ENCODE results near the gene IFNAR1.
"Not testable (repeated sequence)": the region's sequence is repeated elsewhere in the genome, so short reads cannot be mapped to it uniquely, and the experiment has no call there.

Gene IFNAR1

DNA sequence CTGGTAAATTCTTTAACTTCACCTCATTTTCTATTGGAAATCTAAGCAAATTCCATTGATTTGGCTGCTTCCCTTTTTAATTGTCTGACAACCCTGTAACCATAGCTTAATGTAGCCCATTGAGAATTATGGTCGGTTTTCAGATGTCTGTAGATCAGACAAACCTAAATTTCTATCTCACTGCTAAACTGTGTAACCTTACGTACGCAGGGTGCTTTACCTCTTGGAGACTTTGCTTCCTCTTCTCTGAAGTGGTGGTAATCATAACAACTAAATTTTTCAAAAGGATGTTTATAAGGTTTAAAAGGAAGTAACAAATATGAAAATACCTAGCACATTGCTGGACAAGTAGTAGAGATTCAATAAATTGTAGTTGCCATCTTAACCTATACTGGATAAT lies 25.9 kb downstream of the IFNAR1 start:
- no peak for DNase-seq

DNA sequence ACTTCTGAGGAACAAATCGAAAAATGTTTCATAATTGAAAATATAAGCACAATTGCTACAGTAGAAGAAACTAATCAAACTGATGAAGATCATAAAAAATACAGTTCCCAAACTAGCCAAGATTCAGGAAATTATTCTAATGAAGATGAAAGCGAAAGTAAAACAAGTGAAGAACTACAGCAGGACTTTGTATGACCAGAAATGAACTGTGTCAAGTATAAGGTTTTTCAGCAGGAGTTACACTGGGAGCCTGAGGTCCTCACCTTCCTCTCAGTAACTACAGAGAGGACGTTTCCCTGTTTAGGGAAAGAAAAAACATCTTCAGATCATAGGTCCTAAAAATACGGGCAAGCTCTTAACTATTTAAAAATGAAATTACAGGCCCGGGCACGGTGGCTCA lies 30.6 kb downstream of the IFNAR1 start:
- no peak for DNase-seq

- DNase-seq, result no peak
Measured at GRCh38 chr21:33355996-33356395, 31.2 kb downstream of the IFNAR1 start.

- no peak for DNase-seq
Measured at GRCh38 chr21:33357177-33357576, 32.4 kb downstream of the IFNAR1 start.

GRCh38 chr21:33359446-33359845 lies 34.7 kb downstream of the IFNAR1 start:
- DNase-seq, result no peak

DNA sequence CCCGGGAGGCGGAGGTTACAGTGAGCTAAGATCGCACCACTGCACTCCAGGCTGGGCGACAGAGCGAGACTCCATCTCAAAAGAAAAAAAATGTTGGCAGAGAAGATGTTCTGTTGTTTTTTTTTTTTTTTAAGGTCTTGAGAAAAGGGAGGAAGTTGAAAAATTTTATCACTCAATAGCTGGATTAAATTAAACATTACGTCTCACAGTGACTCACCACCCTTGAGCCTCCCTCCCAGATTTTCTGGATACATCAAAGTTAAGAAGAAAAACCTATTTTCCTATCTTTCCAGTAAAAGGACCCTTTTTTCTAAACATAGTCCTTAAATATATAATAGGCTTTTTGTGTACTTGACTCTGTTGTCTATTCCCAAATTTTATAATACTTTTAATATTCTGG lies 35.5 kb downstream of the IFNAR1 start:
- DNase-seq, result no peak

GRCh38 chr21:33360881-33361602 lies 36.3 kb downstream of the IFNAR1 start:
- DNase-seq, result peak; percentile 71

DNA sequence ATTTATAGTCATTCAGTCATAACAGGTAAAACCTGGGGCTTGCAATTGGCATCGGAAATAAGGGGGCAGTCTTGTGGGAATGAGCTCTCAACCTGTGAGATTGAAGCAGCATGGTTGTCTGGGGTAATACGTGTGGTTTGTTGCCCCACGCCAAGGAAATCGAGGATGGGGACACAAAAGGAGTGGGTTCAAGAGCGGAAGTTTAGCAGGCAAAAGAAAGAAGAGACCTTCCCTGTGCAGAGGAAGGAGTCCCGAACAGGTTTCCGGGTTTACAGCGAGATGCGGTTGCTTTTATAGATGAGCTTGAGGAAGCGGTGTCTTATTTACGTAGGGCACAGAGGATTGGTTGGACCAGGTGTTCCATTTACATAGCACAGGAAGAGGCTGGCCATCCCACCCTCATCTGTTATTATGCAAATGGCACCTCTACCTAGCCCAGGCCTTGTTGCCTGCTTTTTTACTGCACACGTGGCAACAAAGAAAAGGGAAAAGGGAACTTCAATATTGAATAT lies 37.3 kb downstream of the IFNAR1 start:
- DNase-seq, result no peak

- DNase-seq, result not testable (repeated sequence)
Measured at GRCh38 chr21:33363911-33364609, 39.3 kb downstream of the IFNAR1 start.

GRCh38 chr21:33364830-33365229 lies 40.1 kb downstream of the IFNAR1 start:
- DNase-seq, result no peak

GRCh38 chr21:33367309-33367973 lies 42.7 kb downstream of the IFNAR1 start:
- DNase-seq, result no peak

DNA sequence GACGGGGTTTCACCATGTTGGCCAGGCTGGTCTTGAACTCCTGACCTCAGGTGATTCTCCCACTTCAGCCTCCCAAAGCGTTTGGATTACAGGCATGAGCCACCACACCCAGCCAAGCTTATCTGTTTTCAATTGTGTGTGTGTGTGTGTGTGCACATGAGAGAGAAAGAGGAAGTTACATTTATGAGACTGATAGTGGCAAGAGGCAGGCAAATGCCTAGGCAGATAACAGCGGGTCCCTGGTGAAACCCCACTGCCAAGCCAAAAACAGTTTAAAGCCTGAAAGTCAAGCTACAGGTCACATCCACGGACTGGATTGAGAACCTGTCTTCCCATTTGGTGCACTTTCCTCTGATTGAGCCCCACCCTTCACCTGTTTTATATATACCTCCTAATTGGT lies 43.4 kb downstream of the IFNAR1 start:
- DNase-seq, result no peak

DNA sequence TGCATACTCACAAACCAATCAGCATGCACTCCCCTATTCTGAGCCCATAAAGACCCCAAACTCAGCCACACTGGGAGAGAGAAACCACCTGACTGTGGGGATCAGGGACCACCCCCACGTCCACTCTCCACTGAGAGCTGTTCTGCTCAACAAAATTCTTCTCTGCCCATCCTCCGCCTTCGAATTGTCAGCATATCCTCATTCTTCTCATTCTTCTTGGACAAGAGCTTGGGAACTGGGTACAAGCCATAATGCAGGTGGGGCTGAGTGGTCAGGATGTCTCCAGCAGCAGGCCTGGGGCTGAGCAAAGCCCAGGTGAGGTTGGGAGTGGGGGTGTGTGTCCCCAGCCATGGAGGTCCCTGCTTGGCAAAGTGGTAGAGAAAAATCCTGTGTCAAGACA lies 43.8 kb downstream of the IFNAR1 start:
- DNase-seq, result no peak

GRCh38 chr21:33369586-33369985 lies 44.8 kb downstream of the IFNAR1 start:
- DNase-seq, result no peak

- DNase-seq, result no peak
Measured at GRCh38 chr21:33370305-33370704, 45.5 kb downstream of the IFNAR1 start.

- no peak for DNase-seq
Measured at GRCh38 chr21:33371366-33371765, 46.6 kb downstream of the IFNAR1 start.

- DNase-seq, result no peak
Measured at GRCh38 chr21:33372582-33372981, 47.8 kb downstream of the IFNAR1 start.

- DNase-seq, result no peak
Measured at GRCh38 chr21:33373451-33373850, 48.7 kb downstream of the IFNAR1 start.

DNA sequence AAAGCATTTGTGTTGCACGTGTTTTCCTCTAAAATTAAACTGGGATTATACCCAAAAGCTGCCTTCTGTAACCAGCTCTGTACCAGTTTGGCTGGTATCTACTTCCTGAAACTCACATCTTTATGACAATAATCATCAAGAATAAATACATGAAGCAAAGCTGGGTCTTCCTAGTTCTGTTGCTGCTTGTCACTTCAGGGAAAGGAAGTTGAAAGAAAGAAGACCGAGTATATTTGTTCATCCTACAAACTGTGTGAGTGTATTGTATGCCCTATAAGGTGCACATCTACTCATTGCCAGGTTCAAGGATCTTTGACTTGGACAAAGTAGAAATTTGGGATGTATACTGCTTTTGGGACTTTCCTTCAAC lies 49.3 kb downstream of the IFNAR1 start:
- DNase-seq, result no peak

- peak; percentile 13 for DNase-seq
Measured at GRCh38 chr21:33374450-33375096, 49.8 kb downstream of the IFNAR1 start.

DNA sequence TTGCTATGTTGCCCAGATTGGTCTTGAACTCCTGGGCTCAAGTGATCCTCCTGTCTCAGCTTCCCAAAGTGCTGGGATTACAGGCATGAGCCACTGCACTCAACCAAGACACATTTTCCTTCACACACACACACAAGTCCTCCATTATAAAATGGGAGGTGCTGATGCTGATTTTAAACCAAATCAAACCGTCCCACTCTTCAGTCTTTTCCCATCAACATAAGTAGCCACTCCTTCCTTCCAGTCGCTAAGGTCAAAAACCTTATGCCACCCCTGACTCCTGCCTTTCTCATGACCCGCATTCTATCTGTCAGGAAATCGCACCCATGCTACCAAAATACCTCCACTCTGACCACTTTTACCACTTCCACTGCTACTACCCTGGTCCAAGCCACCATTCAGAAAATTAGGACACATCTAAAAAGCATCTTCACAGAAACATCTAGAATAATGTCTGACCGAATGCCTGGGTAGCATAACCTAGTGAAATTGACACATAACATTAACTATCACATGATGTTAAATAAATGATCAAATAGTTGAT lies 50.4 kb downstream of the IFNAR1 start:
- DNase-seq, result no peak

GRCh38 chr21:33377221-33377920 lies 52.6 kb downstream of the IFNAR1 start:
- DNase-seq, result no peak

- no peak for DNase-seq
Measured at GRCh38 chr21:33378081-33378480, 53.3 kb downstream of the IFNAR1 start.

Data from NCI-H1092 (cell line).